ENCODE data around the gene C6orf62.

- no peak for TF ChIP-seq ZBTB7A (tag by site-specific recombination; IDR thresholded peaks at IDR 0.05; ENCODE audit: low read depth)
- TF ChIP-seq CTCF (tag by site-specific recombination; IDR thresholded peaks at IDR 0.05): no peak
- TF ChIP-seq ZNF112 (tag by site-specific recombination; IDR thresholded peaks at IDR 0.05): no peak
- no peak for TF ChIP-seq ZBTB8A (tag by site-specific recombination; IDR thresholded peaks at IDR 0.05)
- no peak for TF ChIP-seq REST (tag by site-specific recombination; IDR thresholded peaks at IDR 0.05)
- no peak for TF ChIP-seq ZNF114 (tag by site-specific recombination; IDR thresholded peaks at IDR 0.05)
- no peak for TF ChIP-seq ZBTB49 (tag by site-specific recombination; IDR thresholded peaks at IDR 0.05; ENCODE audit: low read depth)
- no peak for TF ChIP-seq ZNF335 (tag by site-specific recombination; conservative IDR thresholded peaks at IDR 0.05)
- no peak for TF ChIP-seq ZNF23 (tag by site-specific recombination; IDR thresholded peaks at IDR 0.05; ENCODE audit: borderline replicate concordance)
- TF ChIP-seq ZNF274 (IDR thresholded peaks at IDR 0.05; ENCODE audit: low read length): no peak
- TF ChIP-seq ZNF274 (tag by site-specific recombination; IDR thresholded peaks at IDR 0.05; ENCODE audit: borderline replicate concordance): no peak
- no peak for TF ChIP-seq ZNF266 (tag by site-specific recombination; IDR thresholded peaks at IDR 0.05; ENCODE audit: low read depth)
- TF ChIP-seq ZBTB11 (tag by site-specific recombination; conservative IDR thresholded peaks at IDR 0.05; ENCODE audit: low read depth): no peak
These were observed 38.7 kb upstream of the C6orf62 start for GRCh38 chr6:24757611-24758010.

Data from HEK293 (cell line).